ENCODE data around the gene ETV3L.

- TF ChIP-seq CTCF (IDR thresholded peaks at IDR 0.05), result no peak
- TF ChIP-seq POLR2A (IDR thresholded peaks at IDR 0.05), result no peak
Observed at GRCh38 chr1:157134442-157134841, 34.8 kb upstream of the ETV3L start.
